Heart left ventricle (tissue), 13 donors: Measurements from ENCODE around the gene MIPOL1.

Source experiments
- POLR2A ChIP-seq, 2 donors: fragments of 450-650 bp; IDR thresholded peaks; one replicate each; pipeline ENCODE4 v1.6.1; 2017; ENCODE audit warnings: antibody characterized with exemption in 2 of 2, mild to moderate bottlenecking in 2 of 2, moderate library complexity in 2 of 2
- TF ChIP-seq, protein P1 (sequence below), 12 donors: fragments of 200-600 bp; sonication (generic) in 4 of 12; IDR thresholded peaks; one replicate each; pipeline versions ENCODE4 v1.5.0 to v1.8.0; 2018 to 2022; ENCODE audit warnings: antibody characterized with exemption in 12 of 12, mild to moderate bottlenecking in 5 of 12
- donor health status: ischemic (EF 13 %, LVEDD 7.1; RV severe dilation, severe dysfunction).
- donor health status: DM: no; HTN: yes; CAD: no.
- donor health status: DM: no; HTN: no; CAD: no.
- donor health status: ischemic (EF 25% LVEDD 6.9; RV normal size, moderate dysfunction).
- donor health status: ischemic (EF 25% LVEDD 5.7; RV mildly dilated, moderate dysfunction).
- donor health status: ischemic (EF 35%, LVEDD 5.7; RV mildly dilated, moderate dysfunction).
- donor health status: nonischemic (EF 11% LVEDD 7.7; RV severe dilation, severe dysfunction).
- donor health status: DM: yes; HTN: yes; CAD: no.
- donor health status: PGD.
- donor health status: ischemic (EF 29% LVEDD 5.4; RV normal size, mild dysfunction).
- donor health status: nonischemic (EF 23%, LVEDD 6.1; RV moderate dilation, normal function).

DNA sequence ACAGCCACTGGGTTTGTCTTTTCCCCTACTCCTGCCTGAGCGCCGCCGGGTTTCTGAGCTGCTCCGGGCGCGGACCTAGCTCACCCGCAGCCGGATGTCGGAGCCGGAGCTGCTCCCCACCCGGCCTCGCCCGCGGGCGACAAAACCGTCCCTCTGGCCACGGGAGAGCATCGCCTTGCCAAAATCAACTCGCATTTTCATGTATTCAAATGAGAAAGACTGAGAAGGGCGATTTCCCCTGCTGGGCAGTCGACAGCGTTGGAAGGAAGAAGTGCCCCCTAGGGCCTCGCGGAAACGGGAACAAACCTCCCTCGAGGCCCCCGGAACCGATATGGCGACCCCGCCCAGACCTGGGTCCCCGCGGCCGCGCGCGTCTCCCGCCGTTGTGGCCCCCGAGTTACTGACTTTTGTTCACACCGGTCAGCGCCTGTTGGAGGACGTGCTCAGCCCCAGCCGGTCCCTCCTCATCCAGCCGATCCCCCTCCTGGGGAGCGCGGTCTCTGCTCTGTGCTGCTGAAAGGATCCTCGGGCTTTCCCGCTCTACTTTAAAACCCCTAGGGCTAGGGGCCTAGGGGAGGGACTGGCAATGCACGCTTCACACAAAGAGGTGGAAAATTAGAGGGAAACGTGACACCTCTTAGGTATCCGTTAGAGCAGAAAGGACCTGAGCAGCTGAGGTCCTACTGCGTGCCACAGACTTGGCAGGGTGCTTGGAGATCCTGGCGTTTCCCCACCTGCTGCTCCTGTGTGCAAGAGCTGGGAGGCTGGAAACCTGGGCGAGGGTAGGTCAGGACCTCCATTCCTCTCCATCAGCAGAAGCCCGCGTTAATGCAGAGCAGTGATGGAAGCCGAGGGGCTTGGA is 402.0 kb downstream of the MIPOL1 start:
- TF ChIP-seq POLR2A (IDR thresholded peaks at IDR 0.05), result no peak
- TF ChIP-seq, protein P1, sequence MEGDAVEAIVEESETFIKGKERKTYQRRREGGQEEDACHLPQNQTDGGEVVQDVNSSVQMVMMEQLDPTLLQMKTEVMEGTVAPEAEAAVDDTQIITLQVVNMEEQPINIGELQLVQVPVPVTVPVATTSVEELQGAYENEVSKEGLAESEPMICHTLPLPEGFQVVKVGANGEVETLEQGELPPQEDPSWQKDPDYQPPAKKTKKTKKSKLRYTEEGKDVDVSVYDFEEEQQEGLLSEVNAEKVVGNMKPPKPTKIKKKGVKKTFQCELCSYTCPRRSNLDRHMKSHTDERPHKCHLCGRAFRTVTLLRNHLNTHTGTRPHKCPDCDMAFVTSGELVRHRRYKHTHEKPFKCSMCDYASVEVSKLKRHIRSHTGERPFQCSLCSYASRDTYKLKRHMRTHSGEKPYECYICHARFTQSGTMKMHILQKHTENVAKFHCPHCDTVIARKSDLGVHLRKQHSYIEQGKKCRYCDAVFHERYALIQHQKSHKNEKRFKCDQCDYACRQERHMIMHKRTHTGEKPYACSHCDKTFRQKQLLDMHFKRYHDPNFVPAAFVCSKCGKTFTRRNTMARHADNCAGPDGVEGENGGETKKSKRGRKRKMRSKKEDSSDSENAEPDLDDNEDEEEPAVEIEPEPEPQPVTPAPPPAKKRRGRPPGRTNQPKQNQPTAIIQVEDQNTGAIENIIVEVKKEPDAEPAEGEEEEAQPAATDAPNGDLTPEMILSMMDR (IDR thresholded peaks at IDR 0.05), result no peak
